ENCODE measurements around the gene HES4. TPM values are rescaled to one million over a fixed set of nuclear protein-coding genes. Genes with fewer than 3 reads are reported as not detected.

Gene HES4
- total RNA-seq, 1 donor from 2014 or later, result 149 TPM

DNA sequence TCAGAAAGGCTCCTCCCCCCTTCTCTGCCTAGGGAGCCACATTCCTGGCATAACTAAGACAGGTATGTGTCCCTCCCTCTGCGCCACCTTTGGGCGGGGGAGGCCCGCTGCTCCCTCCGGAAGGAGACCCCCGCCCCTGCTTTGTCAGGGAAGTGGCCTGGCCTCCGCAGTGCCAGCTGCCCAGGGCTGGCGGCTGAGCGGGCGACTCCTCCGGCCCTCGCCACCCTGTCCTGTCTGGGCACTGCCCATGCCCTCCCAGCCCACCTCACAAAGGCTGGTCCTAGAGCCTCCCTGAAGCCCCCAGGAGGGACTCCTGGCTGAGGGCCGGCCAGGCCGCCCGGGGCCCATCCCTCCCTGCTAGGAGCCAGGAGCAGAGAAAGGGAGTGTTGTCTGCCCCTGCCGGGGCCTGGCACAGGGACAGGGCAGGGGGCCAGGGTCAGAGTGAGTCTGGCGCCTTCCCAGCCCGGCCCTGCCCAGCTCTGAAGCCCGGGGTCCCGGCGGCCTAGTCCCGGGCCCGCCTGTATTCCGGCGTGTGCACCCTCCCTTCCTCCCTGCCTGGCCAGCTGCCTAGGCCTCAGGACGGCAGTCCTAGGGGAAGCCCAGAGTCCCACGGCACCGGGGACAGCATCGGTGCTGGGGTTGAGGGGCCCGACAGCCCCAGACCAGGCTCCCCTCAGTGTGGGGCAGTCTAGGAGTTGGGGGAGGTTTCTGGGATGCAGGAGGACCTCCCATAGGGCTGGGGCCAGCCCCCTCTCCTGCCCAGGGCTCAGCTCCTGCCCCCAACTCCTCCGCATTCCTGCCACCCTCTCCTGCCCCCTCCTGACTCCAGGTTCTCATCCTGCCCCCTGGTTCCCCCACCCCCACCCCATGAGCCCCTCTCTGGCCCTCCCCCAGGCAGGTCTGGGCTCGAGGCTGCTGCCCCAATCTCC is 25.1 kb upstream of the HES4 start:
- Mint-ChIP-seq H3K27me3 (ENCODE audit: low read depth, unreplicated experiment) (no peaks in the 10 kb centered on the region), H3K4me1 (ENCODE audit: low read depth, unreplicated experiment) (peaks cover 22% of the 10 kb centered on the region), H3K4me3 (ENCODE audit: unreplicated experiment) (peak overlapping the region; percentile 66), H3K36me3 (ENCODE audit: low read depth, unreplicated experiment) (peaks cover 5% of the 10 kb centered on the region), H3K27ac (ENCODE audit: unreplicated experiment) (no peak overlapping the region), H3K9me3 (ENCODE audit: unreplicated experiment) (no peaks in the 10 kb centered on the region)
- H2AFZ ChIP-seq (ENCODE audit: low read depth, low read length), result no peak overlapping the region
- H3K4me1 ChIP-seq (ENCODE audit: insufficient read depth, low read length), result peaks cover 40% of the 10 kb centered on the region
- peak overlapping the region; percentile 95 for H3K4me2 ChIP-seq (ENCODE audit: low read length)
- no peaks in the 10 kb centered on the region for H3K27me3 ChIP-seq (ENCODE audit: insufficient read depth, low read length)
- H3K9me3 ChIP-seq (ENCODE audit: insufficient read depth, low read depth, low read length), result no peaks in the 10 kb centered on the region
- H3K36me3 ChIP-seq (ENCODE audit: insufficient read depth, low read length), result no peaks in the 10 kb centered on the region
- peak overlapping the region; percentile 37 for H3K4me3 ChIP-seq (ENCODE audit: insufficient read depth, low read depth, low read length)
- TF ChIP-seq EZH2 (IDR thresholded peaks at IDR 0.05; ENCODE audit: insufficient read depth, low read length), result no peak
- TF ChIP-seq, protein P1, sequence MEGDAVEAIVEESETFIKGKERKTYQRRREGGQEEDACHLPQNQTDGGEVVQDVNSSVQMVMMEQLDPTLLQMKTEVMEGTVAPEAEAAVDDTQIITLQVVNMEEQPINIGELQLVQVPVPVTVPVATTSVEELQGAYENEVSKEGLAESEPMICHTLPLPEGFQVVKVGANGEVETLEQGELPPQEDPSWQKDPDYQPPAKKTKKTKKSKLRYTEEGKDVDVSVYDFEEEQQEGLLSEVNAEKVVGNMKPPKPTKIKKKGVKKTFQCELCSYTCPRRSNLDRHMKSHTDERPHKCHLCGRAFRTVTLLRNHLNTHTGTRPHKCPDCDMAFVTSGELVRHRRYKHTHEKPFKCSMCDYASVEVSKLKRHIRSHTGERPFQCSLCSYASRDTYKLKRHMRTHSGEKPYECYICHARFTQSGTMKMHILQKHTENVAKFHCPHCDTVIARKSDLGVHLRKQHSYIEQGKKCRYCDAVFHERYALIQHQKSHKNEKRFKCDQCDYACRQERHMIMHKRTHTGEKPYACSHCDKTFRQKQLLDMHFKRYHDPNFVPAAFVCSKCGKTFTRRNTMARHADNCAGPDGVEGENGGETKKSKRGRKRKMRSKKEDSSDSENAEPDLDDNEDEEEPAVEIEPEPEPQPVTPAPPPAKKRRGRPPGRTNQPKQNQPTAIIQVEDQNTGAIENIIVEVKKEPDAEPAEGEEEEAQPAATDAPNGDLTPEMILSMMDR (IDR thresholded peaks at IDR 0.05; ENCODE audit: insufficient read depth, low read depth, low read length), result no peak
- H4K20me1 ChIP-seq (ENCODE audit: insufficient read depth, low read length), result peaks cover 69% of the 10 kb centered on the region
- H3K9ac ChIP-seq (ENCODE audit: low read length), result peak overlapping the region; percentile 71
- H3K27ac ChIP-seq (ENCODE audit: low read depth, low read length), result peak overlapping the region; percentile 50
- peak; percentile 56 for DNase-seq (ENCODE audit: low read depth)
- peaks cover 71% of the 10 kb centered on the region for H3K79me2 ChIP-seq (ENCODE audit: insufficient read depth, low read length)
- no peak for FAIRE-seq

GRCh38 chr1:1024149-1024770 is 24.4 kb upstream of the HES4 start:
- H3K27me3 Mint-ChIP-seq (ENCODE audit: low read depth, unreplicated experiment), result no peaks in the 10 kb centered on the region
- no peaks in the 10 kb centered on the region for H3K36me3 ChIP-seq (ENCODE audit: insufficient read depth, low read length)
- no peaks in the 10 kb centered on the region for H3K27me3 ChIP-seq (ENCODE audit: insufficient read depth, low read length)
- H3K27ac Mint-ChIP-seq (ENCODE audit: unreplicated experiment), result no peak overlapping the region
- H3K9ac ChIP-seq (ENCODE audit: low read length), result peak overlapping the region; percentile 71
- H3K4me3 ChIP-seq (ENCODE audit: insufficient read depth, low read depth, low read length), result peak overlapping the region; percentile 37
- TF ChIP-seq EZH2 (IDR thresholded peaks at IDR 0.05; ENCODE audit: insufficient read depth, low read length), result no peak
- TF ChIP-seq, protein P1 (IDR thresholded peaks at IDR 0.05; ENCODE audit: insufficient read depth, low read depth, low read length), result no peak
- peaks cover 71% of the 10 kb centered on the region for H3K79me2 ChIP-seq (ENCODE audit: insufficient read depth, low read length)
- H3K4me2 ChIP-seq (ENCODE audit: low read length), result peak overlapping the region; percentile 95
- H3K4me1 ChIP-seq (ENCODE audit: insufficient read depth, low read length), result peaks cover 40% of the 10 kb centered on the region
- DNase-seq (ENCODE audit: low read depth) (no peak), FAIRE-seq (no peak)
- peak overlapping the region; percentile 50 for H3K27ac ChIP-seq (ENCODE audit: low read depth, low read length)
- H3K36me3 Mint-ChIP-seq (ENCODE audit: low read depth, unreplicated experiment), result peaks cover 5% of the 10 kb centered on the region
- H3K4me1 Mint-ChIP-seq (ENCODE audit: low read depth, unreplicated experiment), result peaks cover 22% of the 10 kb centered on the region
- H3K4me3 Mint-ChIP-seq (ENCODE audit: unreplicated experiment), result peak overlapping the region; percentile 66
- H3K9me3 ChIP-seq (ENCODE audit: insufficient read depth, low read depth, low read length), result no peaks in the 10 kb centered on the region
- no peak overlapping the region for H2AFZ ChIP-seq (ENCODE audit: low read depth, low read length)
- H3K9me3 Mint-ChIP-seq (ENCODE audit: unreplicated experiment), result no peaks in the 10 kb centered on the region
- H4K20me1 ChIP-seq (ENCODE audit: insufficient read depth, low read length), result peaks cover 62% of the 10 kb centered on the region
